SHP77 (cell line): Measurements from ENCODE around the gene CYP4F12.
A peak's percentile ranks its signal among the peaks of the same experiment; 100 is the strongest.

Experiments
- DNase-seq, 2 experiments: peaks; one replicate each; lab custom pipeline; 2025; lab: John Stamatoyannopoulos, UW

The CYP4F12 gene

DNA sequence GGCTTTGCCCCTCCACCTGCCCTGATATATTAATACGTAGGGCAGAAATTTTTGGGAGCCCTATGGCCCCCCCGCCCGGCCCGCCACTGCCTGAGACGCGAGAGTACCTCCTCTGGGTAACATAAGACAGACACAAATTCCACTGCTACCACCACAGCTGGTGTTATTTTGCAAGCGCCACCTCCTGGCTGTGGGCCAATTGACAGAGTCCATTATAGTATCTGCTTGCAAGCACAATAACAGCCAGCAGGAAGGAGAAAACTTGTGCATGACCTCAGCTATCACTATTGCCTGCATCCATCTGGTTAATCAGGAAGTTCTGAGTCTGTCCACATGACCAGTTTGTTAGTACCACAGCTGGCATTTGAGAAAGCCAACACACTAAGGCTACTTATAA, 29.6 kb downstream of the CYP4F12 start:
- DNase-seq = peak; percentile 54 to 78

DNA sequence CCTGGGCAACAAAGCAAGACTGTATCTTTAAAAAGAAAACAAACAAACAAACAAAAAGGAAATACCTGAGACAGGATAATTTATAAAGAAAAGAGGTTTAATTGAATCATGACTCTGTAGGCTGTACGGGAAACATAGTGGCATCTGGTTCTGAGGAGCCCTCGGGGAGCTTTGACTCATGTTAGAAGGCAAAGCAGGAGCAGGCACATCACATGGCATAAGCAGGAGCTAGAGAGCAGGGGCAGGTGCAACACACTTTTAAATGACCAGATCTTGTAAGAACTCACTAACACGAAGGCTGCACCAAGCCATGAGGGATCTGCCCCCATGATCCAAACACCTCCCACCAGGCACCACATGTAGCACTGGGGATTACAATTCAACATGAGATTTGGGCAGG, 41.8 kb downstream of the CYP4F12 start:
- no peak for DNase-seq

DNA sequence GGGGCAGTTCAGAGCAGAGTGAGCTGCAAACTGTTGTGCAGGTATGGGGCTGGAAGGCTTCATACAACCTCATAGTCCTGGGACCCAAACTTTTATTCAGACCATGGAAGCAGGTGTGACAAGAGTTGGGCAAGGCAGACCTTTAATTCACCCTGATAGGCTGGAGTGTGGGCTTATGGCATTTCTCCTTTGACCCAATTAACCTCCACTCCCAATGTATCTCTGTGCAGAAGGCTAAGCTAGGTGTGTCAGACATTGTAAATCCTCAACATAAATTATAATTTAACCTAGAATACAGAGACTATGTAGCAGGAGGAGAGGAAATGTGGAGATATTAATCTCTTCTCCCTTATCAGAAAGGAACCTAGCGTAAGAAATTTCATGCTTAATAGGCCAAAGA, 42.8 kb downstream of the CYP4F12 start:
- no peak for DNase-seq

DNA sequence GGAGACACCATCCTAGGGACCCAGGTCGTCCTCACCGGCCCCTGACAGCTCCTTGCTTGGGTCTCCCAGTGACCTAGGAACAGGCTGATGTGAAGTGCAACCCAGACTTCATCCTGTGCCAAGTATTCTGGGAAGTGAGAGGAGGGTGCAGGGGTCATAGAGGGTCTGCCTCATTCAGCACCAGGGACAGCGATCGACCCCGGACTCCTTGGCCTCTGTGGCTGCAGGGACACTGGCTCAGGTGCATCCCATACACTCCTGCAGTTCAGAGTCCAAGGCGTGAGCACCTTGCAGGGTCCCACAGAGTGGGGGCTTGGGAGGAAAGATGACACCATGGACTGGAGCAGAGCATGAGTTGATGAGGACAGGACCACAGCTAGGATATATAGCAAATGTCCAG, 44.9 kb downstream of the CYP4F12 start:
- DNase-seq = no peak

DNA sequence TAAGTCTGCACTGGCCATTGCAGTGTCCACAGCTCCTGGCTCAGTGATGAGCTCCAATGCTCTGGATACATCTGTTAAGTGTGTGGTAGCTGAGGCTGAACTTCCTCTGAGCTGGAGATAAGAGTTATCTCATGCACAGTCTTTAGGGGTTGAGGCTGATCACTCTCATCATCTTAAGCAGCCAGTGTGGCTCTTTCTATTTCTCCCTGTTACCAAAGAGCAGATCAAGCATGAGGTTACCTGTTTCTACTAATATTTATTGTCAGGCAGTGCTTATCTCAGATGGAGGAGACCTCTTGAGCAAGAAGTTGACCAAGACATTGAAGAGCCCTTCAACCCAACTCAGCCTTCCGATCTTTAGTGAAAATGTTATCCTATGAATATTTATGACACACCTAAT, 48.4 kb downstream of the CYP4F12 start:
- no peak for DNase-seq

DNA sequence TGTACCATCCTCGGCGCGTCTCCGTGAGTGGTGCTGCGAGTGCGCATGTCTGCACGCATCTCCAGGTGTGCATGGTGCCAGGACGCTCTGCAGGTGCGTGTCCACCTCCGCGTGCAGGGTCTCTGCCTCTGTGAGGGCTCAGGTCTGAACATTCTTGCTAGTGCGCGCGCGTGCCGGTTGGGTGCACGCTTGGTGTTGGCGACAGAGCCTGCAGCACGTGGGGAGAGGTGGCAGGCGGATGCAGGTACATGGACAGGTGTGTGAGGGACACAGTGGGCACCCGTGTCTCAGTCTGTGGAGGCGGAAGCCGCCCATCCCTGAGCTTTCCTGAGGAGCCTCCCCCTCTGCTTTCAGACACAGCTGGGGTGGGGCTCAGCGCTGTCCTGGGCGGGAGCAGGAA, 50.1 kb downstream of the CYP4F12 start:
- DNase-seq = no peak

DNA sequence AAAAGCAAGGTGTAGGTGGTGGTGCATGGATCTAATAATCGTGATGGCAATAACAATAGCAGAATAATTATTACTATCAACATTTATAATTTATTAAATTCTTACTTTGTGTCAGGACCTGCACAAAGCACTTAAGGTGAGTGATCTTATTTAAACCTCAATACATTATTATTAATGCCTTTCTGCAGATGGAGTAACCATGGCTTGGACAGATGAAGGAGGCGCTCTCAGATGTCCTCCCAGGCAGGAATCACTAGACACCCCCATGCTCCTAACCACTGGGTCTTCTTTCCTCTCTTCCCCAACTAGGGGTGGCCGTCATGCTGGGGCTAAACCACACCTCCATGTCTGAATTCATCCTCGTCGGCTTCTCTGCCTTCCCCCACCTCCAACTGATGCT, 54.8 kb downstream of the CYP4F12 start, which contains the start of gene OR10H2:
OR10H2 (plus strand) TSS at position 301 of the 400 bp plus-strand sequence; CDS start at position 321, 20 bp downstream.
- no peak for DNase-seq

DNA sequence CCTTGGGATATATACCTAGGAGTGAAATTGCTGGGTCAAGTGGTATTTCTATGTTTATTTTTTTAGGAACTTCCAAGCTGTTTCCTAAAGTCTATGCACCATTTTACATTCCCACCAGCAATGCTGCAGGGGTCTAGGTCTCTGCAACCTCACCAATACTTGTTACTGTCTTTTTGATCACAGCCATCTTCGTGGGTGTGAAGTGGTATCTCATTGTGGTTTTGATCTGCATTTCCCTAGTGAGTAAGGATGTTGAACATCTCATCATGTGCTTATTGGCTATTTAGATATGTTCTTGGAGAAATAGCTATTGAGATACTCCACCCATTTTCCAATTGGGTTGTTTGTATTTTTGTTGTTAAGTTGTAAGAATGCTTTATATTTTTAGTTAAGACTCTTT, 57.7 kb downstream of the CYP4F12 start:
- DNase-seq = no peak

DNA sequence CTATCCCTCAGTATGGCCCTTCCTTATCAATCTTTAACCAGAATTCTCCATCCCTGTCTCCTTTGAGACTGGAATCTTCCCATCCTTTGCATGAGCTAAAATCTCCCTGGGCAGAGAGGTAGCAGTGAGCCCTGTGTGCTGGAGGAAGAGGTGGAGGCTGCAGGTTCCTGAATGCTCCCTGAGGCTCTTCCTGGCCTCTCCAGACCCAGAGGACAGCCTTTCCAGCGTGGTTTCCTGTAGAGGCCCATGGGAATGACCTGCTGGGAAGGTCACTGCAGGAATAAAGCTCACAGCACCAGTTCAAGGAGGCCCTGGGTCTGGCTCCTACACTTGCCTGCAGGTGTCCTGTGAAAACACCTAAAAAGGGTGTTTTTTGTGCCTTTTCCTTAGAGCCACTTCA, 59.5 kb downstream of the CYP4F12 start:
- DNase-seq = no peak

DNA sequence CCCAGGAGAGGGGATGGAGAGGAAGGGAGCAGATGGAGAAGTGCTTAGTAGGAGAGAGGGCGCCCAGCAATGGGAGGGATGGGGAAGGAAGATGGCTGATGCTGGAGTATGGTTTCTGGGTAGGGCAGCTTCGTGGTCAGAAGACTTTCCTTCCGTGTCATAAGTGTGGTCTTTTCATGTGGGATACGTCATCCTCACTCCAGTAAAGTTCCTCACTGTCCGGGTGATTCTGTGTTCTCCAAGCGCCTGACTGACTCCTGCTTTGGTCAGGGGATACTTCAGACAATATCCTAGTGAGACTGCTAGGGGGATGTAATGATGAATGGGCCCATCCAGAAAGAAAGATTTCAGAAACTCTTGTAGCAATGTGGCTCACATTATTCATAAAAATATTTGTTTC, 61.0 kb downstream of the CYP4F12 start:
- DNase-seq = no peak

DNA sequence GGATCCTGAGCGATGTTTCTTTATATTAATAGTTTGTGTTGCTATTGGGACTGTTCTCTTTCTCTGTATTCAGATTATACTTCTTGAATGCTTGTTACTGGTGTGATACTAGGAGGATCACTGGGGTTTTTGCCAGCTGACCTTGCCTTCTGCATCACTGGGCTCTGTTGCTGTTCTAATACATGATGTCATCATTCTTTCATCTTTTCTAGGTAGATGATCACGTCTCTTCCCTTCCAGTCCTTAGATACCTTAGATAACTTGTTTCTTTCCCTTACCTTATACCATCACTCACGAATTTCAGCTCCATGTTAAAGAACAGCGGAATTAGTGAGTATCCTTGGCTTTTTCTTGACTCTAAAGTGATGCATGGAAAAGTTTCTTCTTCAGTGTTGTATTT, 64.8 kb downstream of the CYP4F12 start, which contains the start of gene OR10H3:
OR10H3 (plus strand) TSS at position 264 of the 400 bp plus-strand sequence. CDS start 3,408 bp downstream, outside the sequence.
- DNase-seq = no peak

DNA sequence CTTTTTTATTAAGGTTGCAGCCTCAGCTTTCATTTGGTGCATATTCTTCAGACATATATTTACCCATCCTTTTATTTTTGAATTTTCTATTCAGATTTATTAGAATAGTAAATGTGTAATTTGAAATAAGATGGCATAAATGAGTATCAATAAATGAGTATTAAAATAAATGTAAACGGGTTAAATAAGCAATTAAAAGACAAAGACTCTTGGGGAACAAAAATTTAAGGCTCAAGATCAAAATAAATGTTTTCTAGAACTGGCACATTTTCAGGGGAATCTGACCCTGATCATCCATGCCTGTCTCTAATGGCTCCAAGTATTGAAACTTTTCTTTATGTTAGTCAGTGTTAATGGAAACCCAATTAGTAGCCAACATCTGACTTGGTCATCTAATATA, 67.9 kb downstream of the CYP4F12 start:
- DNase-seq = no peak
